ENCODE data around the gene OLIG3.

- TF ChIP-seq CTCF (IDR thresholded peaks at IDR 0.05) (no peak), POLR2A (IDR thresholded peaks at IDR 0.05) (no peak), EP300 (IDR thresholded peaks at IDR 0.05) (no peak), POLR2AphosphoS5 (IDR thresholded peaks at IDR 0.05) (no peak)
Observed at GRCh38 chr6:137541534-137542063, 47.4 kb upstream of the OLIG3 start.
